HEK293 (cell line): ENCODE measurements around the gene CCDC112.

ENCODE experiments used
- CTCF ChIA-PET: fragments of 350-600 bp; formaldehyde crosslinking; extraction: SDS; loops from one replicate; lab custom pipeline; 2021; ENCODE audit warnings: antibody characterized with exemption; lab: Yijun Ruan, JAX
- POLR2A ChIA-PET: fragments of 300-600 bp; formaldehyde crosslinking; extraction: SDS; loops from one replicate; lab custom pipeline; 2020; ENCODE audit warnings: antibody characterized with exemption, inconsistent platforms; lab: Yijun Ruan, JAX
- H3K27ac ChIP-seq: fragments of 200-500 bp; sonication (Bioruptor generic); 2 replicates; pipeline ENCODE4 v1.5.1; 2014; ENCODE audit warnings: low read depth, low read length, control low read depth, inconsistent platforms; ENCODE audit errors: extremely low read depth
- H3K36me3 ChIP-seq, 2 experiments: fragments of 200-500 bp in 1 of 2; sonication (Bioruptor generic) in 1 of 2; 1 replicate in 1 of 2; 2 replicates in 1 of 2; pipeline ENCODE4 v1.5.1; 2014 to 2017; ENCODE audit warnings: inconsistent platforms in 2 of 2, low read length in 2 of 2; ENCODE audit not compliant: control insufficient read depth in 2 of 2, insufficient read depth in 1 of 2
- H3K4me1 ChIP-seq: fragments of 200-500 bp; sonication (Bioruptor generic); 2 replicates; pipeline ENCODE4 v1.5.1; 2014; ENCODE audit warnings: mild to moderate bottlenecking, low read length, inconsistent platforms; ENCODE audit not compliant: control insufficient read depth, insufficient read depth
- H3K4me3 ChIP-seq: 2 replicates; pipeline ENCODE4 v1.5.1; 2011; ENCODE audit warnings: low read depth, mild to moderate bottlenecking, control low read depth, low read length, moderate library complexity
- H3K9me3 ChIP-seq: fragments of 200-500 bp; sonication (Bioruptor generic); 2 replicates; pipeline ENCODE4 v1.5.1; 2014; ENCODE audit warnings: low read depth, low read length, inconsistent platforms; ENCODE audit not compliant: control insufficient read depth, insufficient read depth
- EGR2 ChIP-seq: fragments of 450-650 bp; formaldehyde crosslinking; IDR thresholded peaks from 2 replicates; pipeline ENCODE4 v1.5.1; 2016; ENCODE audit warnings: low read depth, missing biosample characterization, missing genetic modification characterization
- GLI2 ChIP-seq: fragments of 450-650 bp; formaldehyde crosslinking; IDR thresholded peaks from 2 replicates; pipeline ENCODE4; 2017; ENCODE audit warnings: missing biosample characterization, missing genetic modification characterization, low read depth, borderline replicate concordance
- IKZF3 ChIP-seq: fragments of 450-650 bp; IDR thresholded peaks from 2 replicates; pipeline ENCODE4 v1.5.0; 2018; ENCODE audit warnings: missing biosample characterization, mild to moderate bottlenecking, missing genetic modification characterization, moderate library complexity
- PRDM1 ChIP-seq: fragments of 450-650 bp; formaldehyde crosslinking; IDR thresholded peaks from 2 replicates; pipeline ENCODE4; 2016; ENCODE audit warnings: missing biosample characterization, missing genetic modification characterization
- SP3 ChIP-seq: fragments of 450-650 bp; formaldehyde crosslinking; IDR thresholded peaks from 2 replicates; pipeline ENCODE4 v1.5.1; 2016; ENCODE audit warnings: missing biosample characterization, missing genetic modification characterization
- TRIM28 ChIP-seq: IDR thresholded peaks from 2 replicates; pipeline ENCODE4 v1.6.1; 2011; ENCODE audit warnings: low read length, control low read depth, borderline replicate concordance
- ZBTB7A ChIP-seq: fragments of 450-650 bp; formaldehyde crosslinking; IDR thresholded peaks from 2 replicates; pipeline ENCODE4 v1.5.1; 2016; ENCODE audit warnings: low read depth, missing biosample characterization, missing genetic modification characterization
- ZFP37 ChIP-seq: fragments of 450-650 bp; formaldehyde crosslinking; IDR thresholded peaks from 2 replicates; pipeline ENCODE4 v1.5.1; 2016; ENCODE audit warnings: missing biosample characterization, missing genetic modification characterization
- ZNF133 ChIP-seq: fragments of 450-650 bp; formaldehyde crosslinking; IDR thresholded peaks from 2 replicates; pipeline ENCODE4 v1.5.1; 2016; ENCODE audit warnings: missing biosample characterization, missing genetic modification characterization
- ZNF223 ChIP-seq: fragments of 450-650 bp; formaldehyde crosslinking; IDR thresholded peaks from 2 replicates; pipeline ENCODE4 v1.5.1; 2016; ENCODE audit warnings: missing biosample characterization, missing genetic modification characterization
- ZNF292 ChIP-seq: fragments of 450-650 bp; formaldehyde crosslinking; IDR thresholded peaks from 2 replicates; pipeline ENCODE4 v1.5.1; 2016; ENCODE audit warnings: low read depth, missing biosample characterization, missing genetic modification characterization, borderline replicate concordance
- ZNF514 ChIP-seq: fragments of 450-650 bp; formaldehyde crosslinking; IDR thresholded peaks from 2 replicates; pipeline ENCODE4 v1.5.1; 2016; ENCODE audit warnings: missing biosample characterization, missing genetic modification characterization
- ZNF560 ChIP-seq: fragments of 450-650 bp; formaldehyde crosslinking; IDR thresholded peaks from 2 replicates; pipeline ENCODE4 v1.5.1; 2017; ENCODE audit warnings: missing biosample characterization, missing genetic modification characterization, borderline replicate concordance
- ZNF621 ChIP-seq: fragments of 450-650 bp; formaldehyde crosslinking; IDR thresholded peaks from 2 replicates; pipeline ENCODE4 v1.5.1; 2017; ENCODE audit warnings: missing biosample characterization, missing genetic modification characterization
- ZNF629 ChIP-seq: fragments of 450-650 bp; formaldehyde crosslinking; IDR thresholded peaks from 2 replicates; pipeline ENCODE4 v1.5.1; 2017; ENCODE audit warnings: missing biosample characterization, missing genetic modification characterization
- ZNF658 ChIP-seq: fragments of 450-650 bp; formaldehyde crosslinking; IDR thresholded peaks from 2 replicates; pipeline ENCODE4; 2016; ENCODE audit warnings: missing biosample characterization, missing genetic modification characterization
- ZNF660 ChIP-seq: fragments of 450-650 bp; IDR thresholded peaks from 2 replicates; pipeline ENCODE4 v1.5.1; 2018; ENCODE audit warnings: missing biosample characterization, mild to moderate bottlenecking, missing genetic modification characterization
- ZNF76 ChIP-seq: fragments of 450-650 bp; formaldehyde crosslinking; IDR thresholded peaks from 2 replicates; pipeline ENCODE4; 2016; ENCODE audit warnings: low read depth, missing biosample characterization, missing genetic modification characterization, borderline replicate concordance
- ZNF837 ChIP-seq: fragments of 450-650 bp; formaldehyde crosslinking; IDR thresholded peaks from 2 replicates; pipeline ENCODE4 v1.5.1; 2016; ENCODE audit warnings: missing biosample characterization, missing genetic modification characterization
- TF ChIP-seq, protein P1 (sequence below): fragments of 450-650 bp; formaldehyde crosslinking; IDR thresholded peaks from 2 replicates; pipeline ENCODE4 v1.5.1; 2016; ENCODE audit warnings: missing biosample characterization, missing genetic modification characterization
- TF ChIP-seq, protein P2 (sequence below): fragments of 450-650 bp; formaldehyde crosslinking; IDR thresholded peaks from 2 replicates; pipeline ENCODE4 v1.5.1; 2016; ENCODE audit warnings: missing biosample characterization, missing genetic modification characterization
- TF ChIP-seq, protein P3 (sequence below): fragments of 450-650 bp; formaldehyde crosslinking; IDR thresholded peaks from 2 replicates; pipeline ENCODE4 v1.5.1; 2016; ENCODE audit warnings: missing biosample characterization, missing genetic modification characterization
- TF ChIP-seq, protein P4 (sequence below): fragments of 450-650 bp; formaldehyde crosslinking; IDR thresholded peaks from 2 replicates; pipeline ENCODE4 v1.5.1; 2017; ENCODE audit warnings: missing biosample characterization, missing genetic modification characterization
- TF ChIP-seq, protein P5 (sequence below): fragments of 450-650 bp; formaldehyde crosslinking; IDR thresholded peaks from 2 replicates; pipeline ENCODE4 v1.5.1; 2017; ENCODE audit warnings: missing biosample characterization, missing genetic modification characterization
- TF ChIP-seq, protein P6 (sequence below): fragments of 450-650 bp; formaldehyde crosslinking; IDR thresholded peaks from 2 replicates; pipeline ENCODE4 v1.5.1; 2016; ENCODE audit warnings: missing biosample characterization, missing genetic modification characterization
- TF ChIP-seq, protein P7 (sequence below): fragments of 450-650 bp; formaldehyde crosslinking; IDR thresholded peaks from 2 replicates; pipeline ENCODE4 v1.5.1; 2016; ENCODE audit warnings: missing biosample characterization, missing genetic modification characterization

The CCDC112 gene

DNA sequence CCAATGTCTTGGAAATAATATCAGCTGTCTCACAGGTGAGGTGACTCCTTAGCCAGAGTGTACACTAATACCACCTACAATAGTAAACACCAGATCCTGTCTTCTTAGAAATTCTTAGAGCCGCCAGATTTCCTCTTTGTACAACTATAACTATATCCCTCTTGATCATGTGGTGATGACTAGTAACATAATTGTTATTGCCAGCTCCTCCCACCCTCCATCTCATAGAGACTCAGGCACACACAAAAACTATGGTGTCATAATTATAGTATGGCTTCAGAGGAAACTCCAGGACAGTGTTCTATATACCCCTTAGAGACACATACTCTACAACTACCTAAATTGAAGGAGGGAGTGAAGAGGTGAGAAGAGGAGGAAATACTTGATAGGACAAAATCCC, 66.8 kb downstream of the CCDC112 start:
- ChIA-PET CTCF (no interaction called here), POLR2A (no interaction called here)
- no peaks in the 10 kb centered on the region for H3K4me1 ChIP-seq
- no peaks in the 10 kb centered on the region for H3K9me3 ChIP-seq
- TF ChIP-seq ZNF560 (tag by site-specific recombination) (no peak), ZNF658 (tag by site-specific recombination) (no peak), GLI2 (tag by site-specific recombination) (no peak), IKZF3 (tag by site-specific recombination) (no peak), ZNF76 (tag by site-specific recombination) (no peak), EGR2 (tag by site-specific recombination) (no peak), ZNF660 (tag by site-specific recombination) (no peak), SP3 (tag by site-specific recombination) (no peak), ZNF629 (tag by site-specific recombination) (no peak), ZNF621 (no peak), ZNF837 (tag by site-specific recombination) (no peak), ZNF133 (tag by site-specific recombination) (no peak), ZNF223 (tag by site-specific recombination) (no peak), ZNF292 (no peak)
- TF ChIP-seq, protein P1, sequence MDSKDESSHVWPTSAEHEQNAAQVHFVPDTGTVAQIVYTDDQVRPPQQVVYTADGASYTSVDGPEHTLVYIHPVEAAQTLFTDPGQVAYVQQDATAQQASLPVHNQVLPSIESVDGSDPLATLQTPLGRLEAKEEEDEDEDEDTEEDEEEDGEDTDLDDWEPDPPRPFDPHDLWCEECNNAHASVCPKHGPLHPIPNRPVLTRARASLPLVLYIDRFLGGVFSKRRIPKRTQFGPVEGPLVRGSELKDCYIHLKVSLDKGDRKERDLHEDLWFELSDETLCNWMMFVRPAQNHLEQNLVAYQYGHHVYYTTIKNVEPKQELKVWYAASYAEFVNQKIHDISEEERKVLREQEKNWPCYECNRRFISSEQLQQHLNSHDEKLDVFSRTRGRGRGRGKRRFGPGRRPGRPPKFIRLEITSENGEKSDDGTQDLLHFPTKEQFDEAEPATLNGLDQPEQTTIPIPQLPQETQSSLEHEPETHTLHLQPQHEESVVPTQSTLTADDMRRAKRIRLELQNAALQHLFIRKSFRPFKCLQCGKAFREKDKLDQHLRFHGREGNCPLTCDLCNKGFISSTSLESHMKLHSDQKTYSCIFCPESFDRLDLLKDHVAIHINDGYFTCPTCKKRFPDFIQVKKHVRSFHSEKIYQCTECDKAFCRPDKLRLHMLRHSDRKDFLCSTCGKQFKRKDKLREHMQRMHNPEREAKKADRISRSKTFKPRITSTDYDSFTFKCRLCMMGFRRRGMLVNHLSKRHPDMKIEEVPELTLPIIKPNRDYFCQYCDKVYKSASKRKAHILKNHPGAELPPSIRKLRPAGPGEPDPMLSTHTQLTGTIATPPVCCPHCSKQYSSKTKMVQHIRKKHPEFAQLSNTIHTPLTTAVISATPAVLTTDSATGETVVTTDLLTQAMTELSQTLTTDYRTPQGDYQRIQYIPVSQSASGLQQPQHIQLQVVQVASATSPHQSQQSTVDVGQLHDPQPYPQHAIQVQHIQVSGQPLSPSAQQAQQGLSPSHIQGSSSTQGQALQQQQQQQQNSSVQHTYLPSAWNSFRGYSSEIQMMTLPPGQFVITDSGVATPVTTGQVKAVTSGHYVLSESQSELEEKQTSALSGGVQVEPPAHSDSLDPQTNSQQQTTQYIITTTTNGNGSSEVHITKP (tag by site-specific recombination): no peak
- TF ChIP-seq, protein P2, sequence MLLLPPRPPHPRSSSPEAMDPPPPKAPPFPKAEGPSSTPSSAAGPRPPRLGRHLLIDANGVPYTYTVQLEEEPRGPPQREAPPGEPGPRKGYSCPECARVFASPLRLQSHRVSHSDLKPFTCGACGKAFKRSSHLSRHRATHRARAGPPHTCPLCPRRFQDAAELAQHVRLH (tag by site-specific recombination): no peak
- TF ChIP-seq, protein P3, sequence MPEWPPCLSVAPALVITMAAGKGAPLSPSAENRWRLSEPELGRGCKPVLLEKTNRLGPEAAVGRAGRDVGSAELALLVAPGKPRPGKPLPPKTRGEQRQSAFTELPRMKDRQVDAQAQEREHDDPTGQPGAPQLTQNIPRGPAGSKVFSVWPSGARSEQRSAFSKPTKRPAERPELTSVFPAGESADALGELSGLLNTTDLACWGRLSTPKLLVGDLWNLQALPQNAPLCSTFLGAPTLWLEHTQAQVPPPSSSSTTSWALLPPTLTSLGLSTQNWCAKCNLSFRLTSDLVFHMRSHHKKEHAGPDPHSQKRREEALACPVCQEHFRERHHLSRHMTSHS (tag by site-specific recombination): no peak
- TF ChIP-seq, protein P4, sequence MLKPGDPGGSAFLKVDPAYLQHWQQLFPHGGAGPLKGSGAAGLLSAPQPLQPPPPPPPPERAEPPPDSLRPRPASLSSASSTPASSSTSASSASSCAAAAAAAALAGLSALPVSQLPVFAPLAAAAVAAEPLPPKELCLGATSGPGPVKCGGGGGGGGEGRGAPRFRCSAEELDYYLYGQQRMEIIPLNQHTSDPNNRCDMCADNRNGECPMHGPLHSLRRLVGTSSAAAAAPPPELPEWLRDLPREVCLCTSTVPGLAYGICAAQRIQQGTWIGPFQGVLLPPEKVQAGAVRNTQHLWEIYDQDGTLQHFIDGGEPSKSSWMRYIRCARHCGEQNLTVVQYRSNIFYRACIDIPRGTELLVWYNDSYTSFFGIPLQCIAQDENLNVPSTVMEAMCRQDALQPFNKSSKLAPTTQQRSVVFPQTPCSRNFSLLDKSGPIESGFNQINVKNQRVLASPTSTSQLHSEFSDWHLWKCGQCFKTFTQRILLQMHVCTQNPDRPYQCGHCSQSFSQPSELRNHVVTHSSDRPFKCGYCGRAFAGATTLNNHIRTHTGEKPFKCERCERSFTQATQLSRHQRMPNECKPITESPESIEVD: no peak
- TF ChIP-seq, protein P5, sequence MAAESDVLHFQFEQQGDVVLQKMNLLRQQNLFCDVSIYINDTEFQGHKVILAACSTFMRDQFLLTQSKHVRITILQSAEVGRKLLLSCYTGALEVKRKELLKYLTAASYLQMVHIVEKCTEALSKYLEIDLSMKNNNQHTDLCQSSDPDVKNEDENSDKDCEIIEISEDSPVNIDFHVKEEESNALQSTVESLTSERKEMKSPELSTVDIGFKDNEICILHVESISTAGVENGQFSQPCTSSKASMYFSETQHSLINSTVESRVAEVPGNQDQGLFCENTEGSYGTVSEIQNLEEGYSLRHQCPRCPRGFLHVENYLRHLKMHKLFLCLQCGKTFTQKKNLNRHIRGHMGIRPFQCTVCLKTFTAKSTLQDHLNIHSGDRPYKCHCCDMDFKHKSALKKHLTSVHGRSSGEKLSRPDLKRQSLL (tag by site-specific recombination): no peak
- H3K27ac ChIP-seq: no peak overlapping the region
- no peak overlapping the region for H3K4me3 ChIP-seq
- H3K36me3 ChIP-seq: peaks cover 12 to 38% of the 10 kb centered on the region in 2 experiments

DNA sequence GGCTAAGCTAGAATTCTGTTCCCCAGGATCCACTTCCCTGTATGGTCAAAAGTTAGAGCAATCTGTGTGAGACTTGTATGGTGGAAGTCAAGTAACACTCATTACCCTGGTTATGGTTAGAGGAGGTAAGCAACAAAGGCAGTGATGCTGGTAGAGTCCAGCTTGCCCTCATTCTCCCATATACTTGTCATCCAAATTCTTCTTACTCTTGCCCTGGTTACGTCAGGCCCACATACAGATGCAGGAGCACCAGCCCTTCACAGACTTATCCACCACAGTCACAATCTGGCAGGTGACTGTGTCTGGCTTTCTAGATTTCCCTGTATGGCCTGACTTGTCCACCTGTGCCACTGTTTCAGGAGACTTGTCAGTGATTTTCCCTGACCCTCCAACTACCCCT, 69.2 kb downstream of the CCDC112 start:
- Histone ChIP-seq H3K27ac (no peak overlapping the region), H3K36me3 (peaks cover 15 to 45% of the 10 kb centered on the region in 2 experiments), H3K4me3 (no peak overlapping the region), H3K4me1 (no peaks in the 10 kb centered on the region), H3K9me3 (no peaks in the 10 kb centered on the region)
- ChIA-PET POLR2A (no interaction called here), CTCF (interaction anchor here (0.7 kb wide), 1 partner anchor 10 kb away, joined by 3 read pairs; no protein-coding TSS in a partner anchor)
- TF ChIP-seq ZBTB7A (tag by site-specific recombination) (no peak), PRDM1 (tag by site-specific recombination) (no peak), TRIM28 (no peak), ZFP37 (tag by site-specific recombination) (no peak), ZNF514 (no peak)
- TF ChIP-seq, protein P6, sequence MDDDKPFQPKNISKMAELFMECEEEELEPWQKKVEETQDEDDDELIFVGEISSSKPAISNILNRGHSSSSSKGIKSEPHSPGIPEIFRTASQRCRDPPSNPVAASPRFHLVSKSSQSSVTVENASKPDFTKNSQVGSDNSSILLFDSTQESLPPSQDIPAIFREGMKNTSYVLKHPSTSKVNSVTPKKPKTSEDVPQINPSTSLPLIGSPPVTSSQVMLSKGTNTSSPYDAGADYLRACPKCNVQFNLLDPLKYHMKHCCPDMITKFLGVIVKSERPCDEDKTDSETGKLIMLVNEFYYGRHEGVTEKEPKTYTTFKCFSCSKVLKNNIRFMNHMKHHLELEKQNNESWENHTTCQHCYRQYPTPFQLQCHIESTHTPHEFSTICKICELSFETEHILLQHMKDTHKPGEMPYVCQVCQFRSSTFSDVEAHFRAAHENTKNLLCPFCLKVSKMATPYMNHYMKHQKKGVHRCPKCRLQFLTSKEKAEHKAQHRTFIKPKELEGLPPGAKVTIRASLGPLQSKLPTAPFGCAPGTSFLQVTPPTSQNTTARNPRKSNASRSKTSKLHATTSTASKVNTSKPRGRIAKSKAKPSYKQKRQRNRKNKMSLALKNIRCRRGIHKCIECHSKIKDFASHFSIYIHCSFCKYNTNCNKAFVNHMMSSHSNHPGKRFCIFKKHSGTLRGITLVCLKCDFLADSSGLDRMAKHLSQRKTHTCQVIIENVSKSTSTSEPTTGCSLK: no peak
- TF ChIP-seq, protein P7, sequence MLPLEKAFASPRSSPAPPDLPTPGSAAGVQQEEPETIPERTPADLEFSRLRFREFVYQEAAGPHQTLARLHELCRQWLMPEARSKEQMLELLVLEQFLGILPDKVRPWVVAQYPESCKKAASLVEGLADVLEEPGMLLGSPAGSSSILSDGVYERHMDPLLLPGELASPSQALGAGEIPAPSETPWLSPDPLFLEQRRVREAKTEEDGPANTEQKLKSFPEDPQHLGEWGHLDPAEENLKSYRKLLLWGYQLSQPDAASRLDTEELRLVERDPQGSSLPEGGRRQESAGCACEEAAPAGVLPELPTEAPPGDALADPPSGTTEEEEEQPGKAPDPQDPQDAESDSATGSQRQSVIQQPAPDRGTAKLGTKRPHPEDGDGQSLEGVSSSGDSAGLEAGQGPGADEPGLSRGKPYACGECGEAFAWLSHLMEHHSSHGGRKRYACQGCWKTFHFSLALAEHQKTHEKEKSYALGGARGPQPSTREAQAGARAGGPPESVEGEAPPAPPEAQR (tag by site-specific recombination): no peak
